ENCODE results near the gene TINAG. TPM values are rescaled to one million over a fixed set of nuclear protein-coding genes. Genes with fewer than 3 reads are reported as not detected.

Gene TINAG
- total and polyA plus RNA-seq, 2 donors (not counting 1 experiment from before 2014, with no cell fraction given): not detected

DNA sequence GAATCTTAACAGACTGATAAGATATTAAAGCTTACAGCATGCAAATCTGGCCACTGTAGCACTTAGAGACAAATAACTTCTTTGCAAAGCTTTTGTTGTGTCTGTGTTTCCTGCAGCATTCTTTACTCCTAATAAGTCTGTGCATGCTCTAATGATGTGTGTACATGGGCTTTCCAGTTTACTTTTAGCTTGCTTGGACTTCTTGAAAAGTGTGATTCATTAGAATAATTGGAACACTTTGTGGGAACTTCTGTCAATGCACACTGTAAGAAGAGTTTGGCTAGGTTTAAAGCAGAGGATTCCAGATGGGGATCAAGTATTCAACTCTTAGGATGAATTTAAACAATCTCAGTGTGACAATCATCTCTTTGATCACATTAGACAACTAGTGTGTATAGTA lies 22.1 kb upstream of the TINAG start:
- Histone ChIP-seq H3K27ac (ENCODE audit: insufficient read depth, low read length) (no peak overlapping the region), H2AFZ (ENCODE audit: low read length) (no peak overlapping the region), H3K27me3 (ENCODE audit: control insufficient read depth, insufficient read depth, low read length) (no peaks in the 10 kb centered on the region), H3K4me1 (ENCODE audit: control insufficient read depth, extremely low read depth, insufficient read depth, low read length) (peaks cover 13% of the 10 kb centered on the region), H3K9me3 (ENCODE audit: control insufficient read depth, insufficient read depth, low read depth, low read length) (no peaks in the 10 kb centered on the region), H3K9ac (ENCODE audit: insufficient read depth, low read length) (no peak overlapping the region), H3K4me3 (replicated peaks in 1 of 4; ENCODE audit: control extremely low read depth in 1 of 4, insufficient read depth in 1 of 4, low read depth in 3 of 4, low read length in 4 of 4) (no peak overlapping the region), H3K4me2 (ENCODE audit: extremely low read depth, insufficient read depth, low read length) (no peak overlapping the region), H3K79me2 (ENCODE audit: control insufficient read depth, insufficient read depth, low read length) (no peaks in the 10 kb centered on the region), H4K20me1 (ENCODE audit: control insufficient read depth, extremely low read depth, insufficient read depth, low read length) (no peaks in the 10 kb centered on the region), H3K36me3 (ENCODE audit: control insufficient read depth, insufficient read depth, low read length) (no peaks in the 10 kb centered on the region)
- no peak for TF ChIP-seq EZH2 (IDR thresholded peaks at IDR 0.05; ENCODE audit: low read length, missing control alignments)
- TF ChIP-seq, protein P1, sequence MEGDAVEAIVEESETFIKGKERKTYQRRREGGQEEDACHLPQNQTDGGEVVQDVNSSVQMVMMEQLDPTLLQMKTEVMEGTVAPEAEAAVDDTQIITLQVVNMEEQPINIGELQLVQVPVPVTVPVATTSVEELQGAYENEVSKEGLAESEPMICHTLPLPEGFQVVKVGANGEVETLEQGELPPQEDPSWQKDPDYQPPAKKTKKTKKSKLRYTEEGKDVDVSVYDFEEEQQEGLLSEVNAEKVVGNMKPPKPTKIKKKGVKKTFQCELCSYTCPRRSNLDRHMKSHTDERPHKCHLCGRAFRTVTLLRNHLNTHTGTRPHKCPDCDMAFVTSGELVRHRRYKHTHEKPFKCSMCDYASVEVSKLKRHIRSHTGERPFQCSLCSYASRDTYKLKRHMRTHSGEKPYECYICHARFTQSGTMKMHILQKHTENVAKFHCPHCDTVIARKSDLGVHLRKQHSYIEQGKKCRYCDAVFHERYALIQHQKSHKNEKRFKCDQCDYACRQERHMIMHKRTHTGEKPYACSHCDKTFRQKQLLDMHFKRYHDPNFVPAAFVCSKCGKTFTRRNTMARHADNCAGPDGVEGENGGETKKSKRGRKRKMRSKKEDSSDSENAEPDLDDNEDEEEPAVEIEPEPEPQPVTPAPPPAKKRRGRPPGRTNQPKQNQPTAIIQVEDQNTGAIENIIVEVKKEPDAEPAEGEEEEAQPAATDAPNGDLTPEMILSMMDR (conservative IDR thresholded peaks at IDR 0.05 in 1 of 2, IDR thresholded peaks at IDR 0.05 in 1 of 2; ENCODE audit: low read depth in 1 of 2, low read length in 2 of 2): no peak
- DNase-seq (ENCODE audit: low read depth in 2 of 2): peak; percentile 13 to 70

DNA sequence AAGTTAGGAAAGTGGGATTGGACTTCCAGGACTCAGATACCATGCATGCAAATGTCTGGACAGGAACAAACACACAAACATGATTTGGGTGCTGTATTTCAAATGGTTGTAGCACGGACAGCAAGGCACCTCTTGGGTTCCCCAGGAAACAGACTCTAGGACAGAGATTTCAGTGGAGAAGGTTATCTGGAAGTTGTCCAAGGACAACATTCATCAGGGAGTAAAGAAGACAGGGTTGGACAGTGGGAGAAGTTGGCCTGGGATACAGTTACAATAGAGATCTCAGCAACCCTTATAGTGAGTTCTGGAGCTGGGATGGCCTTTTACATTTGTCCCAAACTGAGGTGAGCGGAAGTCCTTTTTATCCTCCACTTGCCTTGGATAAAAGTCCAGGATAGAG lies 19.8 kb upstream of the TINAG start:
- Histone ChIP-seq H3K79me2 (ENCODE audit: control insufficient read depth, insufficient read depth, low read length) (no peaks in the 10 kb centered on the region), H4K20me1 (ENCODE audit: control insufficient read depth, extremely low read depth, insufficient read depth, low read length) (no peaks in the 10 kb centered on the region), H3K27ac (ENCODE audit: insufficient read depth, low read length) (no peak overlapping the region), H3K4me1 (ENCODE audit: control insufficient read depth, extremely low read depth, insufficient read depth, low read length) (peaks cover 10% of the 10 kb centered on the region), H3K27me3 (ENCODE audit: control insufficient read depth, insufficient read depth, low read length) (no peaks in the 10 kb centered on the region), H3K9me3 (ENCODE audit: control insufficient read depth, insufficient read depth, low read depth, low read length) (no peaks in the 10 kb centered on the region), H3K9ac (ENCODE audit: insufficient read depth, low read length) (no peak overlapping the region), H2AFZ (ENCODE audit: low read length) (no peak overlapping the region), H3K4me3 (replicated peaks in 1 of 4; ENCODE audit: control extremely low read depth in 1 of 4, insufficient read depth in 1 of 4, low read depth in 3 of 4, low read length in 4 of 4) (no peak overlapping the region), H3K4me2 (ENCODE audit: extremely low read depth, insufficient read depth, low read length) (no peak overlapping the region), H3K36me3 (ENCODE audit: control insufficient read depth, insufficient read depth, low read length) (no peaks in the 10 kb centered on the region)
- DNase-seq (ENCODE audit: low read depth in 2 of 2): peak in 1 of 2 donors; percentile 34
- TF ChIP-seq, protein P1 (conservative IDR thresholded peaks at IDR 0.05 in 1 of 2, IDR thresholded peaks at IDR 0.05 in 1 of 2; ENCODE audit: low read depth in 1 of 2, low read length in 2 of 2): no peak
- no peak for TF ChIP-seq EZH2 (IDR thresholded peaks at IDR 0.05; ENCODE audit: low read length, missing control alignments)

DNA sequence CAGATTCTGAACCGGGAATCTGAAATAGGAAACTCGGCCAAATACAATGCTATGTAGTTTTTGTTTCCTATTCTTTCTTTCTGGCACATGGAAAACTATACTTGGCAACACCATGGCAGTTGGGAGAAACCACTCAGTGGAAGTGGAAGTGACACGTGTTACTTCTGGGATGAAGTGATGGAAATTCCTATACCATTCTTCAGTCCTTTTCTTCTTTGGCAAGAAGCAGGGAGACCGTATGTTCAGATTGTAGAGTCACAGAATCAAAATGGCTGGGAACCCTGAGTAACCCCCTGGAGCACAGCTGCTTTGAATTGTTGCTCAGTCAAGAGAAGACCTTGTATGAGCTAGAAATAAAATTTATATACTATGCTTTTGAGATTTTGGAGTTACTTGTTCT lies 18.8 kb upstream of the TINAG start:
- H3K27ac ChIP-seq (ENCODE audit: insufficient read depth, low read length): no peak overlapping the region
- TF ChIP-seq, protein P1 (conservative IDR thresholded peaks at IDR 0.05 in 1 of 2, IDR thresholded peaks at IDR 0.05 in 1 of 2; ENCODE audit: low read depth in 1 of 2, low read length in 2 of 2): no peak
- no peak for TF ChIP-seq EZH2 (IDR thresholded peaks at IDR 0.05; ENCODE audit: low read length, missing control alignments)
- no peak for DNase-seq (ENCODE audit: low read depth in 2 of 2)
- no peak overlapping the region for H2AFZ ChIP-seq (ENCODE audit: low read length)
- no peaks in the 10 kb centered on the region for H3K9me3 ChIP-seq (ENCODE audit: control insufficient read depth, insufficient read depth, low read depth, low read length)
- H3K27me3 ChIP-seq (ENCODE audit: control insufficient read depth, insufficient read depth, low read length): no peaks in the 10 kb centered on the region
- no peaks in the 10 kb centered on the region for H3K36me3 ChIP-seq (ENCODE audit: control insufficient read depth, insufficient read depth, low read length)
- no peak overlapping the region for H3K9ac ChIP-seq (ENCODE audit: insufficient read depth, low read length)
- no peaks in the 10 kb centered on the region for H3K79me2 ChIP-seq (ENCODE audit: control insufficient read depth, insufficient read depth, low read length)
- no peak overlapping the region for H3K4me2 ChIP-seq (ENCODE audit: extremely low read depth, insufficient read depth, low read length)
- peaks cover 10% of the 10 kb centered on the region for H3K4me1 ChIP-seq (ENCODE audit: control insufficient read depth, extremely low read depth, insufficient read depth, low read length)
- H4K20me1 ChIP-seq (ENCODE audit: control insufficient read depth, extremely low read depth, insufficient read depth, low read length): no peaks in the 10 kb centered on the region
- no peak overlapping the region for H3K4me3 ChIP-seq (replicated peaks in 1 of 4; ENCODE audit: control extremely low read depth in 1 of 4, insufficient read depth in 1 of 4, low read depth in 3 of 4, low read length in 4 of 4)
